ENCODE results near the gene QRICH1.
A peak's percentile ranks its signal among the peaks of the same experiment; 100 is the strongest.

- TF ChIP-seq CTCF (conservative IDR thresholded peaks at IDR 0.05) (no peak), ZFX (IDR thresholded peaks at IDR 0.05) (peak; percentile 62)
These were observed 65.0 kb downstream of the QRICH1 start, which contains the start of gene IMPDH2 for GRCh38 chr3:49028673-49029562.

Measured in C4-2B (cell line).